K562 (cell line): Measurements from ENCODE around the gene EGR1. TPM values are rescaled to one million over a fixed set of nuclear protein-coding genes. Genes with fewer than 3 reads are reported as not detected.
A peak's percentile ranks its signal among the peaks of the same experiment; 100 is the strongest.

Source experiments
- ATAC-seq: fragments of 200-7000 bp; cut with Tn5 transposase; 3 replicates; pipeline ENCODE4 v1.9.1; 2020; ENCODE audit warnings: moderate library complexity
- Bru-seq: library from RNA; stranded (reverse); fragments of 400-500 nt; gene quantifications from one replicate; lab custom pipeline; 2021; lab: Mats Ljungman, UMichigan
- BruChase-seq, 2 experiments: library from RNA; stranded (reverse); fragments of 400-500 nt; gene quantifications; one replicate each; lab custom pipeline; 2021; lab: Mats Ljungman, UMichigan
- BruUV-seq: library from RNA; stranded (reverse); fragments of 400-500 nt; replicated peaks from 2 replicates; lab custom pipeline; 2021; lab: Mats Ljungman, UMichigan
- CTCF ChIA-PET: fragments of 300-600 bp; formaldehyde crosslinking; extraction: SDS; loops from one replicate; lab custom pipeline; 2021; ENCODE audit warnings: low intra/inter-chr PET ratio; lab: Yijun Ruan, JAX
- POLR2A ChIA-PET: fragments of 300-600, 350-650 bp; sonication (Branson Sonifier 250); formaldehyde crosslinking; extraction: SDS; loops from one replicate; lab custom pipeline; 2021; ENCODE audit warnings: antibody characterized with exemption, inconsistent platforms; lab: Yijun Ruan, JAX
- DNase-seq, 4 experiments: peaks; one replicate each; pipeline versions ENCODE4 v3.0.0 to v3.0.0-alpha.2; 2011 to 2018; ENCODE audit warnings: low spot score in 3 of 4, mixed read lengths in 3 of 4; ENCODE audit errors: extremely low read depth in 1 of 4
- FAIRE-seq: peaks from 2 replicates; lab custom pipeline; 2011; peaks lifted over from hg19 to GRCh38; lab: Jason Lieb, UNC
- H2AFZ ChIP-seq: 2 replicates; pipeline ENCODE4 v1.6.0; 2011; ENCODE audit warnings: low read depth, low read length, control low read depth, inconsistent platforms
- H3K27ac ChIP-seq: fragments of 200-600 bp; 3 replicates; pipeline ENCODE4 v1.8.0; 2011; ENCODE audit warnings: low read depth, mild to moderate bottlenecking, control low read depth, inconsistent platforms, low read length, moderate library complexity, mixed read lengths; ENCODE audit errors: extremely low read depth
- H3K27me3 ChIP-seq, 2 experiments: fragments of 300-600 bp in 1 of 2; 2 replicates in 1 of 2; 3 replicates in 1 of 2; pipeline versions ENCODE4 v1.6.0 to v1.8.0; 2011; ENCODE audit warnings: inconsistent platforms in 2 of 2, low read length in 2 of 2, mild to moderate bottlenecking in 1 of 2, mixed read lengths in 1 of 2, moderate library complexity in 1 of 2; ENCODE audit not compliant: control insufficient read depth in 2 of 2, insufficient read depth in 2 of 2
- H3K36me3 ChIP-seq: fragments of 300-600 bp; 3 replicates; pipeline ENCODE4 v1.8.0; 2011; ENCODE audit warnings: mild to moderate bottlenecking, low read length, inconsistent platforms; ENCODE audit not compliant: control insufficient read depth, insufficient read depth
- H3K4me1 ChIP-seq, 2 experiments: fragments of 200-600 bp in 1 of 2; replicated peaks in 1 of 2; 2 replicates in 1 of 2; 3 replicates in 1 of 2; pipeline versions ENCODE4 v1.5.1 to v1.8.0; 2011; ENCODE audit warnings: inconsistent platforms in 2 of 2, low read length in 2 of 2, mild to moderate bottlenecking in 1 of 2, mixed read lengths in 1 of 2, moderate library complexity in 1 of 2; ENCODE audit not compliant: control insufficient read depth in 2 of 2, insufficient read depth in 2 of 2
- H3K4me2 ChIP-seq: 2 replicates; pipeline ENCODE4 v1.6.1; 2011; ENCODE audit warnings: low read length, control low read depth, inconsistent platforms, mixed read lengths; ENCODE audit not compliant: insufficient read depth
- H3K4me3 ChIP-seq: fragments of 200-600 bp; sonication (generic), shearing (Covaris generic); 2 replicates; pipeline ENCODE4 v1.5.1; 2016; ENCODE audit warnings: control low read depth, inconsistent platforms
- H3K79me2 ChIP-seq: fragments of 200-600 bp; 3 replicates; pipeline ENCODE4 v1.8.0; 2011; ENCODE audit warnings: low read length, inconsistent platforms; ENCODE audit not compliant: control insufficient read depth, insufficient read depth
- H3K9ac ChIP-seq, 2 experiments: 2 replicates each; pipeline versions ENCODE4 v1.6.0 to v1.6.1; 2011; ENCODE audit warnings: low read depth in 2 of 2, low read length in 2 of 2, control low read depth in 1 of 2, inconsistent platforms in 1 of 2, mild to moderate bottlenecking in 1 of 2, mixed read lengths in 1 of 2; ENCODE audit not compliant: insufficient read depth in 1 of 2
- H3K9me1 ChIP-seq: one replicate; pipeline ENCODE4 v1.6.0; 2011; ENCODE audit warnings: inconsistent platforms, mild to moderate bottlenecking, low read length, moderate library complexity; ENCODE audit not compliant: control insufficient read depth, insufficient read depth
- H3K9me3 ChIP-seq: replicated peaks from 2 replicates; pipeline ENCODE4 v1.5.1; 2011; ENCODE audit warnings: low read depth, low read length, inconsistent platforms; ENCODE audit not compliant: control insufficient read depth, insufficient read depth
- H4K20me1 ChIP-seq: replicated peaks from 2 replicates; pipeline ENCODE4 v1.6.1; 2011; ENCODE audit warnings: low read length, inconsistent platforms, mixed read lengths; ENCODE audit not compliant: control insufficient read depth, insufficient read depth
- CEBPG ChIP-seq, 3 experiments: fragments of 200-800 bp in 1 of 3; sonication (Bioruptor generic) in 1 of 3; sonication (generic) in 1 of 3; formaldehyde crosslinking in 1 of 3; IDR thresholded peaks in 2 of 3; conservative IDR thresholded peaks in 1 of 3; 2 replicates each; pipeline versions ENCODE4 v1.6.1 to v1.8.0; 2016 to 2022; ENCODE audit warnings: missing compliant biosample characterization in 2 of 3, missing genetic modification characterization in 2 of 3, mild to moderate bottlenecking in 1 of 3, missing genetic modification reagents in 1 of 3
- HCFC1 ChIP-seq: IDR thresholded peaks from 2 replicates; pipeline ENCODE4 v1.6.1; 2012; ENCODE audit warnings: low read depth, low read length, improper control_type of control experiment
- HLTF ChIP-seq: fragments of 450-650 bp; IDR thresholded peaks from 2 replicates; pipeline ENCODE4 v1.6.1; 2016
- PHF8 ChIP-seq: fragments of 200-600 bp; sonication (generic); IDR thresholded peaks from 2 replicates; pipeline ENCODE4 v1.6.1; 2012; ENCODE audit warnings: mixed run types, mild to moderate bottlenecking, inconsistent platforms, low read length, moderate library complexity, borderline replicate concordance
- POLR2H ChIP-seq: IDR thresholded peaks from 2 replicates; pipeline ENCODE4 v1.6.1; 2016; ENCODE audit warnings: missing genetic modification characterization, low read depth, mild to moderate bottlenecking, control low read depth, missing compliant biosample characterization, moderate library complexity
- RAD51 ChIP-seq: fragments of 450-650 bp; IDR thresholded peaks from 2 replicates; pipeline ENCODE4 v1.7.1; 2016; ENCODE audit warnings: low read depth, mild to moderate bottlenecking, borderline replicate concordance
- SIX5 ChIP-seq, 2 experiments: IDR thresholded peaks; 2 replicates each; pipeline ENCODE4 v1.6.1; 2011; ENCODE audit warnings: low read length in 2 of 2, borderline replicate concordance in 1 of 2, low read depth in 1 of 2, mild to moderate bottlenecking in 1 of 2, moderate library complexity in 1 of 2; ENCODE audit not compliant: insufficient read depth in 1 of 2
- SP1 ChIP-seq: sonication (generic); formaldehyde crosslinking; IDR thresholded peaks from 2 replicates; pipeline ENCODE4 v1.8.1; 2022; ENCODE audit warnings: mild to moderate bottlenecking, missing genetic modification reagents
- USF1 ChIP-seq: sonication (generic); formaldehyde crosslinking; IDR thresholded peaks from 2 replicates; pipeline ENCODE4 v1.9.0; 2022; ENCODE audit warnings: mild to moderate bottlenecking, missing genetic modification reagents
- ZBTB1 ChIP-seq: sonication (generic); formaldehyde crosslinking; IDR thresholded peaks from 2 replicates; pipeline ENCODE4 v1.8.1; 2023; ENCODE audit warnings: missing genetic modification reagents, low read depth, mild to moderate bottlenecking, borderline replicate concordance
- ZC3H4 ChIP-seq: sonication (generic); formaldehyde crosslinking; IDR thresholded peaks from 2 replicates; pipeline ENCODE4 v1.9.0; 2021; ENCODE audit warnings: missing genetic modification reagents, borderline replicate concordance
- ZNF282 ChIP-seq: sonication (generic); formaldehyde crosslinking; IDR thresholded peaks from 2 replicates; pipeline ENCODE4 v1.8.1; 2023; ENCODE audit warnings: missing genetic modification reagents
- ZNF76 ChIP-seq: fragments of 250-450 bp; sonication (Bioruptor Pico); IDR thresholded peaks from 2 replicates; pipeline ENCODE4 v1.4.0; 2020; ENCODE audit warnings: mild to moderate bottlenecking, moderate library complexity, borderline replicate concordance
- WGBS: fragments of 100-300 bp; shearing (Covaris generic); methylation state at CpG from one replicate; pipeline ENCODE4 v1.1.6; 2016; ENCODE audit warnings: low coverage, mixed read lengths; ENCODE audit not compliant: insufficient coverage; ENCODE audit errors: missing lambda C conversion rate; 5-methylcytosine and 5-hydroxymethylcytosine counted together
- in situ Hi-C: fragments of 300-500 bp; cut with MboI; formaldehyde crosslinking; loops from 4 replicates; pipeline ENCODE4 v1.15.0; 2018; ENCODE audit warnings: inconsistent platforms, mixed read lengths
- intact Hi-C: fragments of 100-400 bp; cut with micrococcal nuclease; formaldehyde crosslinking; loops from 2 replicates; pipeline ENCODE4 v1.14.2; 2022
- long read RNA-seq, 3 experiments: library from polyadenylated mRNA in 2 of 3; library from RNA in 1 of 3; unstranded in 2 of 3; stranded (forward) in 1 of 3; transcript quantifications; one replicate each; pipeline ENCODE4 v2.0.0, GENCODE V29; 2019 to 2022
- polyA minus RNA-seq, 3 experiments: library from RNA; depleted of rRNA, polyadenylated mRNA; stranded (reverse); fragments of >200 nt; gene quantifications; 2 replicates each; pipeline ENCODE4 v1.2.3, GENCODE V29; 2011
- polyA plus RNA-seq, 8 experiments: library from polyadenylated mRNA; depleted of rRNA in 4 of 8; stranded (reverse) in 5 of 8; unstranded in 3 of 8; fragments of >200 nt; fragmentation: Nextera tagmentation in 2 of 8; fragmentation: Illumina TruSeq in 1 of 8; extraction: Ambion mirVana in 2 of 8; extraction: Trizol in 1 of 8; gene quantifications; 2 replicates each; pipeline versions ENCODE4 v1.2.1 to v1.2.3, GENCODE V29; 2011 to 2014; ENCODE audit warnings: inconsistent platforms in 1 of 8, missing spikeins in 1 of 8
- total RNA-seq, 7 experiments: library from RNA; depleted of rRNA in 6 of 7; stranded (reverse); fragments of >200 nt in 6 of 7; fragmentation: Illumina TruSeq in 2 of 7; extraction: Trizol in 2 of 7; gene quantifications; 2 replicates each; pipeline versions ENCODE4 v1.2.1 to v1.2.3, GENCODE V29; 2011 to 2021; ENCODE audit warnings: low replicate concordance in 1 of 7

Gene EGR1
- 105 and 112 TPM in 2 replicates for total RNA-seq (2011; cell fraction: chromatin; rRNA removed; ENCODE audit: low replicate concordance)
- total RNA-seq (2011; cell fraction: nucleolus; rRNA removed): 51.7 and 57.5 TPM in 2 replicates
- total RNA-seq (2011; cell fraction: nucleoplasm; rRNA removed): 70.1 and 77.6 TPM in 2 replicates
- total RNA-seq (2014; rRNA removed): 10.1 and 32.7 TPM in 2 replicates
- 12.0 and 19.7 TPM in 2 replicates for total RNA-seq (2014; rRNA removed; fragmentation: Illumina TruSeq; extraction: Trizol)
- total RNA-seq (2015; rRNA removed; fragmentation: Illumina TruSeq; extraction: Trizol): 1.3 and 1.7 TPM in 2 replicates
- 77.0 and 135 TPM in 2 replicates for total RNA-seq (2021)
- polyA plus RNA-seq (2011; rRNA removed): 9.0 and 12.2 TPM in 2 replicates
- 10.0 and 22.8 TPM in 2 replicates for polyA plus RNA-seq (2011; cell fraction: cytosol; rRNA removed)
- 25.0 and 99.0 TPM in 2 replicates for polyA plus RNA-seq (2011; cell fraction: nucleus; rRNA removed)
- polyA plus RNA-seq (2012): 195 and 197 TPM in 2 replicates
- polyA plus RNA-seq (2014; fragmentation: Illumina TruSeq; extraction: Trizol): 78.6 and 132 TPM in 2 replicates
- 10 to 100 TPM; 21.5 to 43.6 TPM for polyA plus RNA-seq (2014; fragmentation: Nextera tagmentation; extraction: Ambion mirVana)
- polyA plus RNA-seq (2014; rRNA removed): 54.7 and 102 TPM in 2 replicates
- 8.4 and 15.0 TPM in 2 replicates for polyA minus RNA-seq (2011; rRNA and poly(A)+ RNA removed)
- 36.2 and 53.5 TPM in 2 replicates for polyA minus RNA-seq (2011; cell fraction: cytosol; rRNA and poly(A)+ RNA removed)
- 13.7 and 30.8 TPM in 2 replicates for polyA minus RNA-seq (2011; cell fraction: nucleus; rRNA and poly(A)+ RNA removed)
- Bru-seq, nascent RNA: percentile 100 among the genes with signal in this experiment
- BruChase-seq, experiment 1, labeled RNA remaining after a 2-hour chase: percentile 99 among the genes with signal in this experiment
- BruChase-seq, experiment 2, labeled RNA remaining after a 6-hour chase: percentile 96 among the genes with signal in this experiment
- long read RNA-seq, experiment 1, transcript EGR1-201 (2 exons, 3,138 nt): major isoform, 19 of 118 reads
- long read RNA-seq, experiment 1, partial matches to known transcripts: 0 of 118 reads
- long read RNA-seq, experiment 1, other reads (novel, unspliced or antisense): 99 of 118 reads
- long read RNA-seq, experiment 2, transcript EGR1-201 (2 exons, 3,138 nt): major isoform, 22 of 71 reads
- long read RNA-seq, experiment 2, partial matches to known transcripts: 0 of 71 reads
- long read RNA-seq, experiment 2, other reads (novel, unspliced or antisense): 49 of 71 reads
- long read RNA-seq, experiment 3, partial matches to known transcripts: 45 of 47 reads
- long read RNA-seq, experiment 3, other reads (novel, unspliced or antisense): 0 of 47 reads

GRCh38 chr5:138465261-138466124, at the start of gene EGR1:
Gene EGR1 (plus strand): TSS chr5:138465479. CDS start chr5:138465762, 283 bp downstream.
- peaks cover 33% of the 10 kb centered on the region for H3K79me2 ChIP-seq
- WGBS: 5% methylated on average over 42 of the region's 85 CpGs
- peaks cover 30% of the 10 kb centered on the region for H3K36me3 ChIP-seq
- peaks cover 29% of the 10 kb centered on the region for H4K20me1 ChIP-seq
- peak within 1 kb of the TSS; percentile 91 for H3K27ac ChIP-seq
- H2AFZ ChIP-seq: peak within 1 kb of the TSS; percentile 92
- BruUV-seq: no TSS peak
- peak; percentile 59 for ATAC-seq
- DNase-seq: peak; percentile 78 to 94 (median 82)
- peaks cover 16 to 49% of the 10 kb centered on the region in 2 experiments for H3K4me1 ChIP-seq
- H3K4me2 ChIP-seq: peak within 1 kb of the TSS; percentile 86
- H3K9me3 ChIP-seq: no peaks in the 10 kb centered on the region
- CTCF ChIA-PET: interaction anchor here (0.7 to 3.2 kb wide), 3 partner anchors 32 to 110 kb away, joined by 3 to 57 read pairs (median 3); no protein-coding TSS in a partner anchor
- peak within 1 kb of the TSS; percentile 95 to 97 for H3K9ac ChIP-seq
- in situ Hi-C loops (no loop called here), intact Hi-C loops (loop anchor here (2.0 kb wide), 2 partner anchors 27 to 797 kb away; no protein-coding TSS in a partner anchor)
- H3K27me3 ChIP-seq: no peaks in the 10 kb centered on the region
- peak within 1 kb of the TSS; percentile 90 for H3K4me3 ChIP-seq
- FAIRE-seq: peak; percentile 46
- POLR2A ChIA-PET: interaction anchor here (0.6 to 4.0 kb wide), 36 partner anchors 9 to 829 kb away, joined by 3 to 46 read pairs (median 5); partner anchors contain the start of genes CDC25C, ETF1, FAM53C and HSPA9
- peaks cover 22% of the 10 kb centered on the region for H3K9me1 ChIP-seq
- TF ChIP-seq ZNF76 (CRISPR knock-in tag) (no peak), SIX5 (IDR thresholded peaks at IDR 0.05; ENCODE audit: borderline replicate concordance in 1 of 2, insufficient read depth in 1 of 2, low read depth in 1 of 2, low read length in 2 of 2) (no peak), POLR2H (tag) (peak; percentile 98), HLTF (0 out of 2 replicates have a peak, but pooled peaks have one; percentile 42), ZNF282 (CRISPR knock-in tag) (peak; percentile 55), ZBTB1 (CRISPR knock-in tag) (peak; percentile 89), ZC3H4 (CRISPR knock-in tag) (peak; percentile 100), SP1 (CRISPR knock-in tag) (peak; percentile 23; the same call in 1 of the 2 replicates), PHF8 (peak; percentile 22; the same call in 1 of the 2 replicates), RAD51 (no peak), USF1 (CRISPR knock-in tag) (peak; percentile 53; the same call in 1 of the 2 replicates), HCFC1 (peak; percentile 26; the same call in 1 of the 2 replicates), CEBPG (CRISPR knock-in tag; IDR thresholded peaks at IDR 0.05) (peak; percentile 32; the same call in 1 of the 2 replicates), CEBPG (tag; conservative IDR thresholded peaks at IDR 0.05 in 1 of 2, IDR thresholded peaks at IDR 0.05 in 1 of 2) (no peak)
